A673 (cell line): ENCODE measurements around the gene BDKRB1.

Experiments used
- CTCF ChIP-seq: fragments of 300-800, 200-600 bp; sonication (generic); conservative IDR thresholded peaks from 2 replicates; pipeline ENCODE4 v1.5.1; 2017; ENCODE audit warnings: low read depth, mild to moderate bottlenecking, antibody characterized with exemption, low read length, moderate library complexity, mixed read lengths
- EZH2 ChIP-seq: fragments of 200-600 bp; sonication (generic); IDR thresholded peaks from 2 replicates; pipeline ENCODE4 v1.6.1; 2017; ENCODE audit warnings: borderline replicate concordance, low read depth, mild to moderate bottlenecking, mixed read lengths, antibody characterized with exemption, low read length; ENCODE audit not compliant: poor library complexity, severe bottlenecking

- no peak for TF ChIP-seq CTCF
- no peak for TF ChIP-seq EZH2
Observed at GRCh38 chr14:96246539-96246847, 9.5 kb upstream of the BDKRB1 start.
